ENCODE data around the gene GPR139.

Gene GPR139

GRCh38 chr16:20020083-20020482, 53.6 kb downstream of the GPR139 start:
- DNase-seq (ENCODE audit: low read depth) = no peak
- no peak overlapping the region for H3K4me3 ChIP-seq (ENCODE audit: low read depth, low read length)
- TF ChIP-seq CTCF (conservative IDR thresholded peaks at IDR 0.05; ENCODE audit: low read depth, low read length) = no peak

- no peak for DNase-seq (ENCODE audit: low read depth)
- no peak overlapping the region for H3K4me3 ChIP-seq (ENCODE audit: low read depth, low read length)
- TF ChIP-seq CTCF (conservative IDR thresholded peaks at IDR 0.05; ENCODE audit: low read depth, low read length) = no peak
Observed at GRCh38 chr16:20016234-20016633, 57.5 kb downstream of the GPR139 start.

GRCh38 chr16:20004931-20005330, 68.8 kb downstream of the GPR139 start:
- no peak overlapping the region for H3K4me3 ChIP-seq (ENCODE audit: low read depth, low read length)
- no peak for DNase-seq (ENCODE audit: low read depth)
- no peak for TF ChIP-seq CTCF (conservative IDR thresholded peaks at IDR 0.05; ENCODE audit: low read depth, low read length)

- no peak overlapping the region for H3K4me3 ChIP-seq (ENCODE audit: low read depth, low read length)
- no peak for DNase-seq (ENCODE audit: low read depth)
- no peak for TF ChIP-seq CTCF (conservative IDR thresholded peaks at IDR 0.05; ENCODE audit: low read depth, low read length)
Observed at GRCh38 chr16:20002936-20003335, 70.8 kb downstream of the GPR139 start.

GRCh38 chr16:20001856-20002707, 71.6 kb downstream of the GPR139 start:
- no peak overlapping the region for H3K4me3 ChIP-seq (ENCODE audit: low read depth, low read length)
- DNase-seq (ENCODE audit: low read depth) = no peak
- TF ChIP-seq CTCF (conservative IDR thresholded peaks at IDR 0.05; ENCODE audit: low read depth, low read length) = no peak

- no peak for TF ChIP-seq CTCF (conservative IDR thresholded peaks at IDR 0.05; ENCODE audit: low read depth, low read length)
- no peak overlapping the region for H3K4me3 ChIP-seq (ENCODE audit: low read depth, low read length)
Observed at GRCh38 chr16:19997734-19998133, 76.0 kb downstream of the GPR139 start.

GRCh38 chr16:19997264-19997663, 76.4 kb downstream of the GPR139 start:
- no peak overlapping the region for H3K4me3 ChIP-seq (ENCODE audit: low read depth, low read length)
- no peak for DNase-seq (ENCODE audit: low read depth)
- TF ChIP-seq CTCF (conservative IDR thresholded peaks at IDR 0.05; ENCODE audit: low read depth, low read length) = no peak

More at GRCh38 chr16:19997734-19998133, 76.0 kb downstream of the GPR139 start:
- no peak for DNase-seq (ENCODE audit: low read depth)

All from choroid plexus epithelial cell (primary cell).